IMR-90 (cell line): ENCODE results near the gene BRIP1. TPM values are rescaled to one million over a fixed set of nuclear protein-coding genes. Genes with fewer than 3 reads are reported as not detected.

Experiments
- ATAC-seq: fragments of 200-7000 bp; cut with Tn5 transposase; 2 replicates; pipeline ENCODE4 v1.9.1; 2020; ENCODE audit warnings: low read depth, mild to moderate bottlenecking, moderate library complexity
- BruUV-seq: library from RNA; stranded (reverse); fragments of 400-500 nt; replicated peaks from 2 replicates; lab custom pipeline; 2021; lab: Mats Ljungman, UMichigan
- CTCF ChIA-PET: fragments of 300-600 bp; formaldehyde crosslinking; extraction: SDS; loops from one replicate; lab custom pipeline; 2021; ENCODE audit warnings: antibody characterized with exemption; lab: Yijun Ruan, JAX
- POLR2A ChIA-PET: fragments of 300-600 bp; sonication (Branson Sonifier 250); formaldehyde crosslinking; loops from one replicate; lab custom pipeline; 2022; ENCODE audit warnings: antibody characterized with exemption; ENCODE audit not compliant: unreplicated experiment; lab: Charles Lee
- DNase-seq: peaks from one replicate; pipeline ENCODE4 v3.0.0; 2013
- H2AFZ ChIP-seq: replicated peaks from 2 replicates; pipeline ENCODE3; 2013; ENCODE audit warnings: low read length, mild to moderate bottlenecking; ENCODE audit not compliant: poor library complexity
- H2AK5ac ChIP-seq: 2 replicates; pipeline ENCODE4 v1.6.1; 2013; ENCODE audit warnings: low read depth, low read length, inconsistent platforms
- H2AK9ac ChIP-seq: replicated peaks from 2 replicates; pipeline ENCODE3; 2013; ENCODE audit warnings: mild to moderate bottlenecking, low read depth, low read length, moderate library complexity; ENCODE audit not compliant: poor library complexity
- H2BK120ac ChIP-seq: 2 replicates; pipeline ENCODE4 v1.6.1; 2013; ENCODE audit warnings: low read depth, low read length, inconsistent platforms
- H2BK15ac ChIP-seq: 3 replicates; pipeline ENCODE4 v1.6.1; 2013; ENCODE audit warnings: low read depth, low read length, inconsistent platforms
- H2BK20ac ChIP-seq: 2 replicates; pipeline ENCODE4 v1.6.1; 2013; ENCODE audit warnings: low read depth, mild to moderate bottlenecking, inconsistent platforms, low read length, moderate library complexity
- H2BK5ac ChIP-seq: 2 replicates; pipeline ENCODE4 v1.6.1; 2013; ENCODE audit warnings: mild to moderate bottlenecking, low read depth, low read length, inconsistent platforms; ENCODE audit not compliant: poor library complexity, severe bottlenecking
- H3K14ac ChIP-seq: replicated peaks from 2 replicates; pipeline ENCODE4 v1.6.1; 2013; ENCODE audit warnings: low read depth, low read length, inconsistent platforms
- H3K18ac ChIP-seq: 2 replicates; pipeline ENCODE4 v1.6.1; 2013; ENCODE audit warnings: low read depth, low read length, control low read depth
- H3K23ac ChIP-seq: 2 replicates; pipeline ENCODE4 v1.6.1; 2013; ENCODE audit warnings: low read depth, low read length, inconsistent platforms
- H3K27ac ChIP-seq: 2 replicates; pipeline ENCODE4 v1.5.1; 2013; ENCODE audit warnings: mild to moderate bottlenecking, control low read depth, low read length; ENCODE audit not compliant: insufficient read depth
- H3K27me3 ChIP-seq: 2 replicates; pipeline ENCODE4 v1.6.1; 2013; ENCODE audit warnings: low read length; ENCODE audit not compliant: control insufficient read depth, insufficient read depth
- H3K36me3 ChIP-seq: 2 replicates; pipeline ENCODE4 v1.6.1; 2013; ENCODE audit warnings: low read length, mixed read lengths; ENCODE audit not compliant: control insufficient read depth, insufficient read depth
- H3K4ac ChIP-seq: 2 replicates; pipeline ENCODE4 v1.6.1; 2013; ENCODE audit warnings: low read depth, low read length, inconsistent platforms
- H3K4me1 ChIP-seq: 2 replicates; pipeline ENCODE4 v1.6.1; 2013; ENCODE audit warnings: low read length, mixed read lengths; ENCODE audit not compliant: control insufficient read depth, insufficient read depth
- H3K4me2 ChIP-seq: 2 replicates; pipeline ENCODE4 v1.6.1; 2013; ENCODE audit warnings: low read depth, mild to moderate bottlenecking, control low read depth, low read length, moderate library complexity
- H3K4me3 ChIP-seq: 2 replicates; pipeline ENCODE4 v1.5.1; 2013; ENCODE audit warnings: low read depth, mild to moderate bottlenecking, control low read depth, low read length, moderate library complexity; ENCODE audit not compliant: insufficient read depth
- H3K56ac ChIP-seq: 2 replicates; pipeline ENCODE4 v1.6.1; 2013; ENCODE audit warnings: low read length, inconsistent platforms; ENCODE audit not compliant: insufficient read depth; ENCODE audit errors: extremely low read depth
- H3K79me1 ChIP-seq, 2 experiments: 2 replicates each; pipeline ENCODE4 v1.6.1; 2013; ENCODE audit warnings: low read length in 2 of 2, inconsistent platforms in 1 of 2, low read depth in 1 of 2
- H3K9ac ChIP-seq: 2 replicates; pipeline ENCODE4 v1.6.1; 2013; ENCODE audit warnings: low read depth, low read length, control low read depth
- H3K9me1 ChIP-seq: 2 replicates; pipeline ENCODE4 v1.6.1; 2013; ENCODE audit warnings: low read length, inconsistent platforms; ENCODE audit not compliant: insufficient read depth
- H3K9me3 ChIP-seq: 2 replicates; pipeline ENCODE4 v1.6.1; 2013; ENCODE audit warnings: low read length; ENCODE audit not compliant: control insufficient read depth, insufficient read depth
- H4K20me1 ChIP-seq: 2 replicates; pipeline ENCODE4 v1.6.1; 2013; ENCODE audit warnings: low read length, inconsistent platforms; ENCODE audit not compliant: insufficient read depth
- H4K5ac ChIP-seq: 2 replicates; pipeline ENCODE4 v1.6.1; 2013; ENCODE audit warnings: mild to moderate bottlenecking, low read depth, low read length, control low read depth
- H4K8ac ChIP-seq, 2 experiments: 2 replicates each; pipeline ENCODE4 v1.6.1; 2013; ENCODE audit warnings: low read depth in 2 of 2, low read length in 2 of 2, control low read depth in 1 of 2, inconsistent platforms in 1 of 2
- H4K91ac ChIP-seq: 2 replicates; pipeline ENCODE4 v1.6.1; 2013; ENCODE audit warnings: low read depth, low read length, inconsistent platforms; ENCODE audit not compliant: insufficient read depth
- CHD1 ChIP-seq: IDR thresholded peaks from 2 replicates; pipeline ENCODE4 v1.6.1; 2012; ENCODE audit warnings: low read depth, low read length, improper control_type of control experiment
- FOS ChIP-seq: fragments of 150-350 bp; IDR thresholded peaks from 2 replicates; pipeline ENCODE4 v1.6.1; 2016; ENCODE audit warnings: low read depth, low read length
- MAZ ChIP-seq: IDR thresholded peaks from 2 replicates; pipeline ENCODE4 v1.6.1; 2012; ENCODE audit warnings: low read depth, mild to moderate bottlenecking, low read length, improper control_type of control experiment, moderate library complexity, borderline replicate concordance
- POLR2A ChIP-seq: IDR thresholded peaks from 2 replicates; pipeline ENCODE4 v1.6.1; 2012; ENCODE audit warnings: mild to moderate bottlenecking, low read depth, low read length
- RAD21 ChIP-seq: IDR thresholded peaks from 2 replicates; pipeline ENCODE4 v1.6.1; 2012; ENCODE audit warnings: low read length, improper control_type of control experiment
- RCOR1 ChIP-seq: IDR thresholded peaks from 2 replicates; pipeline ENCODE4 v1.6.1; 2012; ENCODE audit warnings: mild to moderate bottlenecking, low read length, improper control_type of control experiment; ENCODE audit not compliant: insufficient replicate concordance
- WGBS, 2 experiments: methylation state at CpG; one replicate each; pipeline versions ENCODE4 v1.1.5 to v1.1.7; 2013; ENCODE audit warnings: missing lambda C conversion rate in 2 of 2; ENCODE audit not compliant: insufficient read length in 1 of 2; ENCODE audit errors: extremely low coverage in 2 of 2; 5-methylcytosine and 5-hydroxymethylcytosine counted together
- dilution Hi-C: fragments of 300-500 bp; cut with HindIII; formaldehyde crosslinking; loops from one replicate; pipeline ENCODE4 v1.14.3; 2018; ENCODE audit warnings: low sequenced_read_pairs; ENCODE audit not compliant: unreplicated experiment
- in situ Hi-C: fragments of 300-500 bp; cut with MboI; formaldehyde crosslinking; loops from 3 replicates; pipeline ENCODE4 v1.14.3; 2019; ENCODE audit warnings: low sequenced_read_pairs, inconsistent platforms, mixed read lengths
- intact Hi-C: fragments of 100-400 bp; cut with micrococcal nuclease; formaldehyde crosslinking; loops from 2 replicates; pipeline ENCODE4 v1.10.0; 2022
- polyA plus RNA-seq, 3 experiments: library from polyadenylated mRNA; depleted of rRNA; stranded (reverse); fragments of >200 nt; gene quantifications; 2 replicates each; pipeline ENCODE4 v1.2.3, GENCODE V29; 2012; ENCODE audit warnings: low replicate concordance in 1 of 3
- total RNA-seq: library from RNA; depleted of rRNA; stranded (reverse); fragments of >200 nt; gene quantifications from 2 replicates; pipeline ENCODE4 v1.2.3, GENCODE V29; 2012
- TF ChIP-seq, protein P1 (sequence below): fragments of 150-350 bp; IDR thresholded peaks from 2 replicates; pipeline ENCODE4 v1.6.1; 2016; ENCODE audit warnings: low read depth, mild to moderate bottlenecking, low read length, moderate library complexity, borderline replicate concordance

BRIP1 gene
- total and polyA plus RNA-seq, 2 of the 4 experiments (the other 2 are of a cell fraction) = 6.1 to 19.7 TPM

DNA sequence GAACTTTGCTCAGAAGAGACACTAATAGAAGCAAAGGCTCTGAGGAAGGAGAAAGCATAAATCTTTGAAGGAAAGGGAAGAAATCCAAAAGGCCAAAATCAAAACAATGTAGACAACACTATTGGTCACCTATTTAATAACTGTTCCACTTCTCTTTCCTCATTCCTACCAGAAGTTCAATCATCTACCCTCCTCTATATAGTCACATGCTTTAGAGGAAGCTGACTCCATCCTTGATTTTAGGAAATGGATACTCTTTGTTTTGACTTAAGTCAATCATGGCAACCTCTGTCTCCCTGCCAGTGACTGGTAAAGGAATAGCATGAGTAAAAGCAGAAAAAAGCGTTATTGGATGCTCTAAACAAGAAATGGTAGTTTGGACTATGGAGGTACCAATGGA, 7.3 kb downstream of the BRIP1 start:
- Histone ChIP-seq H2BK15ac (no peak overlapping the region), H2BK5ac (no peak overlapping the region), H4K91ac (no peak overlapping the region), H3K79me1 (peaks cover 11 to 43% of the 10 kb centered on the region in 2 experiments; a peak in 3 of 4 replicates), H3K23ac (0 out of 2 replicates have a peak overlapping the region, but pooled peaks have one; percentile 3), H3K27me3 (no peaks in the 10 kb centered on the region), H3K14ac (no peak overlapping the region), H3K18ac (no peak overlapping the region), H2AFZ (no peak overlapping the region), H2BK20ac (no peak overlapping the region), H4K5ac (no peak overlapping the region), H3K9ac (no peak overlapping the region), H3K9me3 (no peaks in the 10 kb centered on the region), H4K8ac (no peak overlapping the region), H3K9me1 (peaks cover 5% of the 10 kb centered on the region; the same call in 1 of the 2 replicates), H3K4me2 (no peak overlapping the region), H3K27ac (no peak overlapping the region), H3K4me1 (peaks cover 3% of the 10 kb centered on the region; the same call in 1 of the 2 replicates), H4K20me1 (no peaks in the 10 kb centered on the region), H2AK9ac (no peak overlapping the region), H3K4me3 (no peak overlapping the region), H3K4ac (no peak overlapping the region), H2BK120ac (no peak overlapping the region), H3K56ac (no peak overlapping the region), H2AK5ac (no peak overlapping the region), H3K36me3 (peaks cover 3% of the 10 kb centered on the region; the same call in 1 of the 2 replicates)
- intact Hi-C loops (no loop called here), in situ Hi-C loops (no loop called here), dilution Hi-C loops (no loop called here)
- ATAC-seq (no peak), DNase-seq (no peak)
- ChIA-PET POLR2A (no interaction called here), CTCF (no interaction called here)
- no peak for TF ChIP-seq POLR2A
- TF ChIP-seq RCOR1 = no peak
- TF ChIP-seq FOS = no peak
- TF ChIP-seq, protein P1, sequence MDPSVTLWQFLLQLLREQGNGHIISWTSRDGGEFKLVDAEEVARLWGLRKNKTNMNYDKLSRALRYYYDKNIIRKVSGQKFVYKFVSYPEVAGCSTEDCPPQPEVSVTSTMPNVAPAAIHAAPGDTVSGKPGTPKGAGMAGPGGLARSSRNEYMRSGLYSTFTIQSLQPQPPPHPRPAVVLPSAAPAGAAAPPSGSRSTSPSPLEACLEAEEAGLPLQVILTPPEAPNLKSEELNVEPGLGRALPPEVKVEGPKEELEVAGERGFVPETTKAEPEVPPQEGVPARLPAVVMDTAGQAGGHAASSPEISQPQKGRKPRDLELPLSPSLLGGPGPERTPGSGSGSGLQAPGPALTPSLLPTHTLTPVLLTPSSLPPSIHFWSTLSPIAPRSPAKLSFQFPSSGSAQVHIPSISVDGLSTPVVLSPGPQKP = no peak
- TF ChIP-seq CHD1 = no peak
- no peak for TF ChIP-seq RAD21
- TF ChIP-seq MAZ = no peak
- no TSS peak for BruUV-seq
- no CpG with 5 or more reads among the region's 1 CpG for whole genome bisulfite sequencing, 2 experiments
